Measurements from ENCODE around the gene PRKG1.

The PRKG1 gene

GRCh38 chr10:51685768-51686167, 611.5 kb downstream of the PRKG1 start:
- no peak for TF ChIP-seq ZBTB7A (IDR thresholded peaks at IDR 0.05; ENCODE audit: low read depth)
- no peak for TF ChIP-seq TCF12 (IDR thresholded peaks at IDR 0.05; ENCODE audit: low read depth)
- TF ChIP-seq CEBPB (IDR thresholded peaks at IDR 0.05) = no peak
- no peak for TF ChIP-seq RAD21 (IDR thresholded peaks at IDR 0.05; ENCODE audit: low read depth)
- TF ChIP-seq NFIC (IDR thresholded peaks at IDR 0.05) = no peak
- no peak for TF ChIP-seq FOXM1 (IDR thresholded peaks at IDR 0.05; ENCODE audit: borderline replicate concordance, low read depth)
- TF ChIP-seq REST (IDR thresholded peaks at IDR 0.05; ENCODE audit: low read depth) = no peak
- TF ChIP-seq TEAD4 (IDR thresholded peaks at IDR 0.05) = no peak
- no peak for TF ChIP-seq CREB1 (IDR thresholded peaks at IDR 0.05; ENCODE audit: low read depth)
- TF ChIP-seq TAF1 (IDR thresholded peaks at IDR 0.05; ENCODE audit: low read depth) = no peak
- no peak for TF ChIP-seq EGR1 (IDR thresholded peaks at IDR 0.05)
- TF ChIP-seq MAX (IDR thresholded peaks at IDR 0.05) = no peak
- TF ChIP-seq YY1 (IDR thresholded peaks at IDR 0.05; ENCODE audit: low read depth) = no peak

DNA sequence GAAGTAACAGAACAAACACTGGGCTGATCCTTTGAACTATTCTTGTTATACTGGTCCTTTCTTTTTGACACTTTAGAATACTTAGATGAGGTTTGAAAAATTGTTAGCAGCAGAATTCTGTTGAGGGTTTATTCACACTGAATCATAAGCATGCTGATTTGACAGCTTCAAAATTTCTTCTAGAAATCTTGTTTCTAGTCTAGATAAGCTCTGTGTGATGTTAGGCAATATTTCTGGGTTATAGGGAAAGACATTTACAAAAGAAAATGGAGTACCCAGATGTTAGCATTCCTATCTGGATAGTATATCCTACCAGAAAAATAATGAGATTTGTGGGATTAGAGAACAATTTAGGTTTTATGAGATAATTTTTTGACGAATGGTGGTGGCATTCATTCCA, 613.0 kb downstream of the PRKG1 start:
- TF ChIP-seq, protein P1, sequence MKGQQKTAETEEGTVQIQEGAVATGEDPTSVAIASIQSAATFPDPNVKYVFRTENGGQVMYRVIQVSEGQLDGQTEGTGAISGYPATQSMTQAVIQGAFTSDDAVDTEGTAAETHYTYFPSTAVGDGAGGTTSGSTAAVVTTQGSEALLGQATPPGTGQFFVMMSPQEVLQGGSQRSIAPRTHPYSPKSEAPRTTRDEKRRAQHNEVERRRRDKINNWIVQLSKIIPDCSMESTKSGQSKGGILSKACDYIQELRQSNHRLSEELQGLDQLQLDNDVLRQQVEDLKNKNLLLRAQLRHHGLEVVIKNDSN (IDR thresholded peaks at IDR 0.05) = no peak
- no peak for TF ChIP-seq TAF1 (IDR thresholded peaks at IDR 0.05; ENCODE audit: low read depth)
- no peak for TF ChIP-seq TEAD4 (IDR thresholded peaks at IDR 0.05)
- no peak for TF ChIP-seq TCF12 (IDR thresholded peaks at IDR 0.05; ENCODE audit: low read depth)
- TF ChIP-seq YY1 (IDR thresholded peaks at IDR 0.05; ENCODE audit: low read depth) = no peak
- no peak for TF ChIP-seq ZBTB7A (IDR thresholded peaks at IDR 0.05; ENCODE audit: low read depth)
- no peak for TF ChIP-seq EGR1 (IDR thresholded peaks at IDR 0.05)

GRCh38 chr10:51689536-51689935, 615.2 kb downstream of the PRKG1 start:
- no peak for TF ChIP-seq TEAD4 (IDR thresholded peaks at IDR 0.05)
- TF ChIP-seq TAF1 (IDR thresholded peaks at IDR 0.05; ENCODE audit: low read depth) = no peak
- TF ChIP-seq CREB1 (IDR thresholded peaks at IDR 0.05; ENCODE audit: low read depth) = no peak
- no peak for TF ChIP-seq CEBPB (IDR thresholded peaks at IDR 0.05)
- TF ChIP-seq EGR1 (IDR thresholded peaks at IDR 0.05) = no peak
- no peak for TF ChIP-seq TCF12 (IDR thresholded peaks at IDR 0.05; ENCODE audit: low read depth)
- no peak for TF ChIP-seq FOXM1 (IDR thresholded peaks at IDR 0.05; ENCODE audit: borderline replicate concordance, low read depth)
- no peak for TF ChIP-seq YY1 (IDR thresholded peaks at IDR 0.05; ENCODE audit: low read depth)

- TF ChIP-seq FOXM1 (IDR thresholded peaks at IDR 0.05; ENCODE audit: borderline replicate concordance, low read depth) (no peak), MAX (IDR thresholded peaks at IDR 0.05) (no peak)
Observed at GRCh38 chr10:51691135-51691534, 616.8 kb downstream of the PRKG1 start.

DNA sequence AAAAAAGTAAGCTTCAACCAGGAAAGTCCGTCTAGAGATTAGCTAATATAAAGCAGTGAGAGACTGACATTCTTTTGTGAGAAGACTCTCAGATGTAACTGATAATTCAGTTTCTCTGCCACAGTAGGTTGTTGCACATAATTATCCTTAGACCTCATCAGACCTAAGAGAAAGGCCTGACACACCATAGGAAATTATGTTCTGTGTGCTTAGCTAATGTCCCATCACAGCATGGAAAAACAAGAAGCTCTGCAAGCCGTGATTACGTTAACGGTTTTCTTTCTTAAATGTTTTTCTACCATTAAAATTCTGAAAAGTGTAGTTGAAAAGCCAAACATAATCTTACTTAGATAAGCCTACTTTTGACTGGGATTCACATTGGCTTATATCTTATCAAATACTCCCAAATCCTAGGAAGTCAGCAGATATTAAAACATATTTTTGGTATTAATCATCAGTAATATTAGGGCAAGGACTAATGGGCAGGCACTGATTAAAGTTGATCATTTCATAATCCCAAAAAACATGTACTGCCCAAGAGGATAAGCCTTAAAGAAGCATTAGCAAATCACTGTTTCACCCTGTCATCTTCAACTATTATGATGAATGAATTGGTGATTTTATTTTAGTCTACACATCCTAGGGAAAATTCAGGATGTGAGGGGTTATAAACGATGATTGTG, 619.9 kb downstream of the PRKG1 start:
- TF ChIP-seq FOXM1 (IDR thresholded peaks at IDR 0.05; ENCODE audit: borderline replicate concordance, low read depth) = no peak
- no peak for TF ChIP-seq TEAD4 (IDR thresholded peaks at IDR 0.05)
- no peak for TF ChIP-seq TCF12 (IDR thresholded peaks at IDR 0.05; ENCODE audit: low read depth)
- no peak for TF ChIP-seq ZBTB7A (IDR thresholded peaks at IDR 0.05; ENCODE audit: low read depth)
- TF ChIP-seq YY1 (IDR thresholded peaks at IDR 0.05; ENCODE audit: low read depth) = no peak
- TF ChIP-seq TAF1 (IDR thresholded peaks at IDR 0.05; ENCODE audit: low read depth) = no peak
- no peak for TF ChIP-seq RAD21 (IDR thresholded peaks at IDR 0.05; ENCODE audit: low read depth)
- TF ChIP-seq EGR1 (IDR thresholded peaks at IDR 0.05) = no peak
- no peak for TF ChIP-seq REST (IDR thresholded peaks at IDR 0.05; ENCODE audit: low read depth)
- TF ChIP-seq CREB1 (IDR thresholded peaks at IDR 0.05; ENCODE audit: low read depth) = no peak
- TF ChIP-seq NFIC (IDR thresholded peaks at IDR 0.05) = no peak
- no peak for TF ChIP-seq MAX (IDR thresholded peaks at IDR 0.05)
- TF ChIP-seq, protein P1 (IDR thresholded peaks at IDR 0.05) = no peak

DNA sequence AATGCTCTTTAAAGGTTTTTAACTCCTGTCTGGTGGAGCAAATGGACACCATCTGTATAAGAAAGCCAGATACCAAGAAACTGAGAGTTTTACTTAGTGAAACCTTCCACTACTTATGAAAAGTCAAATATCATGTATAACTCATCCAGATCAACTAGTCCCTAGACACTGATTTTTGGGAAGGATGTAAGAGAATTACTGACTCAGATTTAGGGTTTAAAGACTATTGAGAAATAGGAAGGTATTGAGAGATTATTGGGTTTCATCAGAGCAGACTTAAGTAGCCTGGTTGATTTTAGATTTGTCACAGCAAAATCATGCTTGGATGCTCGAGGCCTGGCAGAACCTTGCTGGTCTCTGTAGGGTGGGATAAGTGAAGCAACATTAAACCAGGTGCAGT, 622.0 kb downstream of the PRKG1 start:
- TF ChIP-seq RAD21 (IDR thresholded peaks at IDR 0.05; ENCODE audit: low read depth) (no peak), CEBPB (IDR thresholded peaks at IDR 0.05) (no peak), TCF12 (IDR thresholded peaks at IDR 0.05; ENCODE audit: low read depth) (no peak), TAF1 (IDR thresholded peaks at IDR 0.05; ENCODE audit: low read depth) (no peak), ZBTB7A (IDR thresholded peaks at IDR 0.05; ENCODE audit: low read depth) (no peak), REST (IDR thresholded peaks at IDR 0.05; ENCODE audit: low read depth) (no peak), YY1 (IDR thresholded peaks at IDR 0.05; ENCODE audit: low read depth) (no peak), TEAD4 (IDR thresholded peaks at IDR 0.05) (no peak), NFIC (IDR thresholded peaks at IDR 0.05) (no peak), FOXM1 (IDR thresholded peaks at IDR 0.05; ENCODE audit: borderline replicate concordance, low read depth) (no peak), MAX (IDR thresholded peaks at IDR 0.05) (no peak), EP300 (IDR thresholded peaks at IDR 0.05; ENCODE audit: borderline replicate concordance) (no peak), EGR1 (IDR thresholded peaks at IDR 0.05) (no peak), CREB1 (IDR thresholded peaks at IDR 0.05; ENCODE audit: low read depth) (no peak)
- TF ChIP-seq, protein P1 (IDR thresholded peaks at IDR 0.05) = no peak

Data from Ishikawa (cell line).